ENCODE results near the gene CCDC158. TPM values are rescaled to one million over a fixed set of nuclear protein-coding genes. Genes with fewer than 3 reads are reported as not detected.

The CCDC158 gene
- total RNA-seq, 2 experiments from 2014 or later = not detected

DNA sequence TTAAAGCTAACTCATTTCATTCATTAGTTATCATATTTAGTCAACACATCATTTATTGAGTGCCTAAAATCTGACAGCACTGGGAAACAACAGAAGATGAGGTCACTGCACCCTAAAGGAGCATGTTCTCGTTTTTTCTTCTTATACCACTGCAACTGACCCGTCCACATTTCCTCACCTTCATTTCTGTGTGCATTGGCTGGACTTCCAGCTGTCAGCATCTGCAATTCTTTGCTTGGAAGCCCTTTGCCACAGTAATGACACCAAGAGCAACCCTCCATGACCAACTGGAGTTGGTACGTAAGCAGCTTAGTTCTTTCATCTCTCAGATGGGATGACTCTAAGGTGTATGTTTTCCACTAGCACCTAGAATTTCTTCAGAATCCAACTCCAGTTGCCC, 27.3 kb upstream of the CCDC158 start:
- intact Hi-C loops (cut with micrococcal nuclease; ENCODE audit: unreplicated experiment) = no loop called here
- Histone ChIP-seq H3K4me3 (ENCODE audit: low read depth, low read length, poor library complexity, severe bottlenecking) (no peak overlapping the region), H3K27ac (ENCODE audit: low read depth, low read length, poor library complexity, severe bottlenecking) (no peak overlapping the region), H2AFZ (ENCODE audit: low read length) (no peak overlapping the region), H3K36me3 (ENCODE audit: insufficient read depth, low read length) (no peaks in the 10 kb centered on the region), H4K20me1 (ENCODE audit: insufficient read depth, low read length) (no peaks in the 10 kb centered on the region), H3K4me2 (ENCODE audit: low read length) (no peak overlapping the region), H3K9me3 (ENCODE audit: low read length) (no peaks in the 10 kb centered on the region), H3K79me2 (ENCODE audit: insufficient read depth, low read depth, low read length) (no peaks in the 10 kb centered on the region), H3K4me1 (ENCODE audit: insufficient read depth, low read length, poor library complexity, severe bottlenecking) (no peaks in the 10 kb centered on the region), H3K9me2 (ENCODE audit: insufficient read depth, low read length) (no peaks in the 10 kb centered on the region)
- TF ChIP-seq, protein P1, sequence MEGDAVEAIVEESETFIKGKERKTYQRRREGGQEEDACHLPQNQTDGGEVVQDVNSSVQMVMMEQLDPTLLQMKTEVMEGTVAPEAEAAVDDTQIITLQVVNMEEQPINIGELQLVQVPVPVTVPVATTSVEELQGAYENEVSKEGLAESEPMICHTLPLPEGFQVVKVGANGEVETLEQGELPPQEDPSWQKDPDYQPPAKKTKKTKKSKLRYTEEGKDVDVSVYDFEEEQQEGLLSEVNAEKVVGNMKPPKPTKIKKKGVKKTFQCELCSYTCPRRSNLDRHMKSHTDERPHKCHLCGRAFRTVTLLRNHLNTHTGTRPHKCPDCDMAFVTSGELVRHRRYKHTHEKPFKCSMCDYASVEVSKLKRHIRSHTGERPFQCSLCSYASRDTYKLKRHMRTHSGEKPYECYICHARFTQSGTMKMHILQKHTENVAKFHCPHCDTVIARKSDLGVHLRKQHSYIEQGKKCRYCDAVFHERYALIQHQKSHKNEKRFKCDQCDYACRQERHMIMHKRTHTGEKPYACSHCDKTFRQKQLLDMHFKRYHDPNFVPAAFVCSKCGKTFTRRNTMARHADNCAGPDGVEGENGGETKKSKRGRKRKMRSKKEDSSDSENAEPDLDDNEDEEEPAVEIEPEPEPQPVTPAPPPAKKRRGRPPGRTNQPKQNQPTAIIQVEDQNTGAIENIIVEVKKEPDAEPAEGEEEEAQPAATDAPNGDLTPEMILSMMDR (conservative IDR thresholded peaks at IDR 0.05; ENCODE audit: low read length) = no peak
- no peak for TF ChIP-seq EZH2phosphoT487 (IDR thresholded peaks at IDR 0.05; ENCODE audit: borderline replicate concordance, low read depth, low read length)
- BruUV-seq (replicated peaks) = no TSS peak
- no peak for DNase-seq (ENCODE audit: low spot score)
- POLR2A ChIA-PET = no interaction called here
- CTCF ChIA-PET (ENCODE audit: unreplicated experiment) = no interaction called here

DNA sequence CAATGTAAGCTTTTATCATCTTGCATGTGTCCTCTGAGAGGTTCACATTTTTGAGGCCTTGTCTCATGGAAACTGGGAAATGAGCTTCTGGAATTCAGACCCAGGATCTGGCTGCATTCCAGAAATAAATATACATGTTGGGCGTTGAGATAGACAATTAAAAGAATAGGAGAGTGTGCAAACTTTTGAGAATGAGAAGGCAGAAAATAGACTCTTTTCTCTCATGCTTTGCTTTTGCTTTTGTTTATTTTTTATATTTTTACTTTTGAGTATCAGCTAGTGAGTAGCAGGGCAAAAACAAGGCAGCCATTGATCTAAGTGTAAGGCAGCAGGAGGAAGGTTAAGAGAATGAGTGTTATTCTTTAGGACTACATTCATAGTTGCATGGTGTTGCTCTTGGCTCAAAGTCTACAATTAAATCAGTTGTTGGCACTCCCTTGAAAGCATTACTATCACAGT, 26.5 kb upstream of the CCDC158 start:
- H2AFZ ChIP-seq (ENCODE audit: low read length) = no peak overlapping the region
- BruUV-seq (replicated peaks) = no TSS peak
- CTCF ChIA-PET (ENCODE audit: unreplicated experiment) = no interaction called here
- TF ChIP-seq, protein P1 (conservative IDR thresholded peaks at IDR 0.05; ENCODE audit: low read length) = no peak
- TF ChIP-seq EZH2phosphoT487 (IDR thresholded peaks at IDR 0.05; ENCODE audit: borderline replicate concordance, low read depth, low read length) = no peak
- H3K79me2 ChIP-seq (ENCODE audit: insufficient read depth, low read depth, low read length) = no peaks in the 10 kb centered on the region
- DNase-seq (ENCODE audit: low spot score) = no peak
- H3K27ac ChIP-seq (ENCODE audit: low read depth, low read length, poor library complexity, severe bottlenecking) = no peak overlapping the region
- POLR2A ChIA-PET = no interaction called here
- no peaks in the 10 kb centered on the region for H4K20me1 ChIP-seq (ENCODE audit: insufficient read depth, low read length)
- no peaks in the 10 kb centered on the region for H3K9me2 ChIP-seq (ENCODE audit: insufficient read depth, low read length)
- intact Hi-C loops (cut with micrococcal nuclease; ENCODE audit: unreplicated experiment) = no loop called here
- no peak overlapping the region for H3K4me2 ChIP-seq (ENCODE audit: low read length)
- H3K36me3 ChIP-seq (ENCODE audit: insufficient read depth, low read length) = no peaks in the 10 kb centered on the region
- no peak overlapping the region for H3K4me3 ChIP-seq (ENCODE audit: low read depth, low read length, poor library complexity, severe bottlenecking)
- no peaks in the 10 kb centered on the region for H3K9me3 ChIP-seq (ENCODE audit: low read length)
- no peaks in the 10 kb centered on the region for H3K4me1 ChIP-seq (ENCODE audit: insufficient read depth, low read length, poor library complexity, severe bottlenecking)

DNA sequence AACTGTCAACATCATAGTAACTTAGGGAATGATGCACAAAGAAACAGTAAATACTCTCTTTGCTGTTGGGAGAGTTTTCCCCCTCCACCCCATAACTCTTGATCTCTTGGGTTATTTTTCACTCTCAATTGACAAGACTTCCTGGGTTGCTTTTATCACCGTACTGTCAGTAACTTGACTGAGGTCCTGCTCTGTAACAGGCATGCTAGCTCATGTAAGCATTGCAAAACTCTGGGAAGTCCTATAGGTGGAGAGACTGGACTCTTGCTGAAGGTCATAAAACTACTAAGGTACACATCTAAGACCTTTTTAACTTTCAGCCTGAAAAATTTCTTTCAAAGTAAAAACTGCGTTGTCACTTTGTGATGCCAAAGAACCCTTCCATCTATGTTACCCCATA, 25.0 kb upstream of the CCDC158 start:
- intact Hi-C loops (cut with micrococcal nuclease; ENCODE audit: unreplicated experiment) = no loop called here
- Histone ChIP-seq H3K4me1 (ENCODE audit: insufficient read depth, low read length, poor library complexity, severe bottlenecking) (no peaks in the 10 kb centered on the region), H4K20me1 (ENCODE audit: insufficient read depth, low read length) (no peaks in the 10 kb centered on the region), H3K9me2 (ENCODE audit: insufficient read depth, low read length) (no peaks in the 10 kb centered on the region), H2AFZ (ENCODE audit: low read length) (no peak overlapping the region), H3K27ac (ENCODE audit: low read depth, low read length, poor library complexity, severe bottlenecking) (no peak overlapping the region), H3K4me3 (ENCODE audit: low read depth, low read length, poor library complexity, severe bottlenecking) (no peak overlapping the region), H3K9me3 (ENCODE audit: low read length) (no peaks in the 10 kb centered on the region), H3K79me2 (ENCODE audit: insufficient read depth, low read depth, low read length) (no peaks in the 10 kb centered on the region), H3K36me3 (ENCODE audit: insufficient read depth, low read length) (no peaks in the 10 kb centered on the region), H3K4me2 (ENCODE audit: low read length) (no peak overlapping the region)
- ChIA-PET POLR2A (no interaction called here), CTCF (ENCODE audit: unreplicated experiment) (no interaction called here)
- no peak for DNase-seq (ENCODE audit: low spot score)
- no TSS peak for BruUV-seq (replicated peaks)
- TF ChIP-seq EZH2phosphoT487 (IDR thresholded peaks at IDR 0.05; ENCODE audit: borderline replicate concordance, low read depth, low read length) = no peak
- TF ChIP-seq, protein P1 (conservative IDR thresholded peaks at IDR 0.05; ENCODE audit: low read length) = no peak
